GM12878 (cell line): ENCODE measurements around the gene TRIM7. TPM values are rescaled to one million over a fixed set of nuclear protein-coding genes. Genes with fewer than 3 reads are reported as not detected.

ENCODE experiments used
- ATAC-seq: fragments of 200-7000 bp; cut with Tn5 transposase; 3 replicates; pipeline ENCODE4 v1.9.1; 2020; ENCODE audit warnings: mild to moderate bottlenecking, moderate library complexity
- BruUV-seq: library from RNA; stranded (reverse); fragments of 400-500 nt; replicated peaks from 2 replicates; lab custom pipeline; 2021; lab: Mats Ljungman, UMichigan
- CTCF ChIA-PET: fragments of 300-600 bp; sonication (Branson Sonifier 250); formaldehyde crosslinking; extraction: SDS; loops from one replicate; lab custom pipeline; 2021; ENCODE audit warnings: inconsistent platforms; lab: Yijun Ruan, JAX
- POLR2A ChIA-PET: fragments of 350-600 bp; formaldehyde crosslinking; extraction: SDS; loops from one replicate; lab custom pipeline; 2021; ENCODE audit warnings: inconsistent platforms; lab: Charles Lee
- RAD21 ChIA-PET: fragments of 300-600 bp; sonication (Branson Sonifier 250); formaldehyde crosslinking; loops from one replicate; lab custom pipeline; 2023; ENCODE audit warnings: antibody characterized with exemption; ENCODE audit not compliant: unreplicated experiment; lab: Charles Lee
- SMC1A ChIA-PET: fragments of 300-600 bp; sonication (Branson Sonifier 250); formaldehyde crosslinking; loops from one replicate; lab custom pipeline; 2023; ENCODE audit not compliant: unreplicated experiment, uncharacterized antibody; lab: Charles Lee
- DNase-seq: peaks from one replicate; pipeline ENCODE4 v3.0.0-alpha.2; 2011; ENCODE audit warnings: low read depth, low spot score
- FAIRE-seq: peaks from 3 replicates; lab custom pipeline; 2011; peaks lifted over from hg19 to GRCh38; lab: Jason Lieb, UNC
- H2AFZ ChIP-seq: 2 replicates; pipeline ENCODE4 v1.6.0; 2011; ENCODE audit warnings: low read depth, low read length, control low read depth; ENCODE audit not compliant: control insufficient read depth
- H3K27ac ChIP-seq: 2 replicates; pipeline ENCODE4 v1.5.1; 2011; ENCODE audit warnings: control low read depth; ENCODE audit not compliant: control insufficient read depth, insufficient read depth
- H3K27me3 ChIP-seq, 2 experiments: replicated peaks in 1 of 2; 2 replicates each; pipeline versions ENCODE4 v1.6.0 to v1.6.1; 2011; ENCODE audit warnings: low read length in 1 of 2; ENCODE audit not compliant: control insufficient read depth in 2 of 2, insufficient read depth in 2 of 2
- H3K36me3 ChIP-seq, 2 experiments: 2 replicates each; pipeline ENCODE4 v1.5.1; 2011; ENCODE audit warnings: low read length in 1 of 2; ENCODE audit not compliant: control insufficient read depth in 2 of 2, insufficient read depth in 2 of 2
- H3K4me1 ChIP-seq: 2 replicates; pipeline ENCODE4 v1.6.1; 2011; ENCODE audit warnings: mild to moderate bottlenecking, low read length, moderate library complexity, mixed read lengths; ENCODE audit not compliant: control insufficient read depth, insufficient read depth
- H3K4me2 ChIP-seq: 2 replicates; pipeline ENCODE4 v1.6.0; 2011; ENCODE audit warnings: control low read depth; ENCODE audit not compliant: control insufficient read depth, insufficient read depth
- H3K4me3 ChIP-seq: fragments of 200-600 bp; sonication (generic); 2 replicates; pipeline ENCODE4 v1.5.1; 2016
- H3K79me2 ChIP-seq: 2 replicates; pipeline ENCODE4 v1.6.0; 2011; ENCODE audit warnings: low read length; ENCODE audit not compliant: control insufficient read depth, insufficient read depth
- H3K9ac ChIP-seq: 2 replicates; pipeline ENCODE4 v1.8.0; 2011; ENCODE audit warnings: low read length, control low read depth, mixed read lengths; ENCODE audit not compliant: control insufficient read depth, insufficient read depth
- H3K9me3 ChIP-seq: replicated peaks from 3 replicates; pipeline ENCODE4 v1.5.1; 2011; ENCODE audit warnings: mild to moderate bottlenecking, low read length; ENCODE audit not compliant: control insufficient read depth, insufficient read depth
- H4K20me1 ChIP-seq: 2 replicates; pipeline ENCODE4 v1.6.0; 2011; ENCODE audit not compliant: control insufficient read depth, insufficient read depth
- BACH1 ChIP-seq: fragments of 450-650 bp; IDR thresholded peaks from 2 replicates; pipeline ENCODE4 v1.6.1; 2017; ENCODE audit warnings: mild to moderate bottlenecking, borderline replicate concordance
- CREM ChIP-seq: IDR thresholded peaks from 2 replicates; pipeline ENCODE4 v1.6.1; 2014; ENCODE audit warnings: antibody characterized with exemption, low read depth
- EGR1 ChIP-seq, 2 experiments: IDR thresholded peaks; 1 replicate in 1 of 2; 2 replicates in 1 of 2; pipeline ENCODE4 v1.6.1; 2011 to 2012; ENCODE audit warnings: low read depth in 2 of 2, low read length in 2 of 2, borderline replicate concordance in 1 of 2, mild to moderate bottlenecking in 1 of 2, moderate library complexity in 1 of 2
- EZH2 ChIP-seq: IDR thresholded peaks from 2 replicates; pipeline ENCODE4 v1.6.1; 2012; ENCODE audit warnings: low read depth, mild to moderate bottlenecking, control low read depth, inconsistent platforms, low read length, borderline replicate concordance; ENCODE audit not compliant: control insufficient read depth
- IRF4 ChIP-seq: IDR thresholded peaks from 2 replicates; pipeline ENCODE4 v1.6.1; 2011; ENCODE audit warnings: low read depth, low read length
- MYB ChIP-seq: fragments of 150-350 bp; IDR thresholded peaks from 2 replicates; pipeline ENCODE4 v1.6.1; 2014; ENCODE audit warnings: mild to moderate bottlenecking, low read depth, low read length, borderline replicate concordance
- NR2C1 ChIP-seq: fragments of 450-650 bp; IDR thresholded peaks from 2 replicates; pipeline ENCODE4 v1.6.1; 2017; ENCODE audit warnings: antibody characterized with exemption, mild to moderate bottlenecking, moderate library complexity
- POLR2AphosphoS2 ChIP-seq: IDR thresholded peaks from 2 replicates; pipeline ENCODE4 v1.6.1; 2011; ENCODE audit warnings: low read depth, mild to moderate bottlenecking, low read length, improper control_type of control experiment, moderate library complexity
- RAD51 ChIP-seq: fragments of 450-650 bp; IDR thresholded peaks from 2 replicates; pipeline ENCODE4 v1.6.1; 2016; ENCODE audit warnings: moderate library complexity, mild to moderate bottlenecking, inconsistent platforms
- RELB ChIP-seq: fragments of 450-650 bp; IDR thresholded peaks from 2 replicates; pipeline ENCODE4 v1.6.1; 2017; ENCODE audit warnings: low read depth, mild to moderate bottlenecking, moderate library complexity
- SMARCA5 ChIP-seq: fragments of 450-650 bp; IDR thresholded peaks from 2 replicates; pipeline ENCODE4 v1.6.1; 2017; ENCODE audit warnings: mild to moderate bottlenecking
- STAT1 ChIP-seq: fragments of 450-650 bp; conservative IDR thresholded peaks from 2 replicates; pipeline ENCODE4 v1.6.1; 2014; ENCODE audit warnings: antibody characterized with exemption, mild to moderate bottlenecking
- TBL1XR1 ChIP-seq: IDR thresholded peaks from 2 replicates; pipeline ENCODE4 v1.6.1; 2012; ENCODE audit warnings: low read depth, low read length, improper control_type of control experiment
- USF1 ChIP-seq: IDR thresholded peaks from 2 replicates; pipeline ENCODE4 v1.6.1; 2011; ENCODE audit warnings: borderline replicate concordance, low read depth, mild to moderate bottlenecking, moderate library complexity, mixed read lengths, low read length; ENCODE audit not compliant: insufficient read depth; ENCODE audit errors: extremely low read length
- WGBS: methylation state at CpG from one replicate; pipeline ENCODE4 v1.1.6; 2016; ENCODE audit warnings: low lambda C conversion rate; ENCODE audit not compliant: insufficient replicate concordance, insufficient coverage; ENCODE audit errors: missing lambda C conversion rate; 5-methylcytosine and 5-hydroxymethylcytosine counted together
- in situ Hi-C: fragments of 300-500 bp; cut with MboI; formaldehyde crosslinking; loops from 9 replicates; pipeline ENCODE4 v1.14.3; 2018; ENCODE audit warnings: mixed read lengths
- intact Hi-C: fragments of 100-400 bp; cut with micrococcal nuclease; formaldehyde crosslinking; loops from one replicate; pipeline ENCODE4 v1.14.2; 2022; ENCODE audit not compliant: unreplicated experiment
- polyA plus RNA-seq, 11 experiments: library from polyadenylated mRNA; depleted of rRNA in 4 of 11; unstranded in 6 of 11; stranded (reverse) in 5 of 11; fragments of >200 nt; fragmentation: Nextera tagmentation in 4 of 11; fragmentation: Illumina TruSeq in 1 of 11; extraction: Ambion mirVana in 4 of 11; extraction: Trizol in 1 of 11; gene quantifications; 1 replicate in 1 of 11; 2 replicates in 10 of 11; pipeline versions ENCODE4 v1.2.1 to v1.2.3, GENCODE V29; 2011 to 2016; ENCODE audit warnings: inconsistent platforms in 2 of 11, missing spikeins in 2 of 11, low read depth in 1 of 11
- total RNA-seq, 4 experiments: library from RNA; depleted of rRNA in 3 of 4; stranded (reverse); fragments of >200 nt in 3 of 4; fragmentation: Illumina TruSeq in 1 of 4; extraction: Trizol in 1 of 4; gene quantifications; 2 replicates each; pipeline versions ENCODE4 v1.2.1 to v1.2.3, GENCODE V29; 2013 to 2021
- TF ChIP-seq, protein P1 (sequence below): fragments of 450-650 bp; IDR thresholded peaks from 2 replicates; pipeline ENCODE4 v1.6.1; 2016; ENCODE audit warnings: mild to moderate bottlenecking, moderate library complexity, borderline replicate concordance

Gene TRIM7
- total and polyA plus RNA-seq, 10 of the 15 experiments (the other 5 are each of a cell fraction or from before 2014, with no cell fraction given) = 0.02 to 1.6 (median 0.41) TPM

- H3K36me3 ChIP-seq = no peaks in the 10 kb centered on the region
- H3K4me1 ChIP-seq = peaks cover 6% of the 10 kb centered on the region
- peak overlapping the region; percentile 95 for H3K4me3 ChIP-seq
- ChIA-PET SMC1A (interaction anchor here (0.5 to 3.5 kb wide), 8 partner anchors 7 to 401 kb away, joined by 3 to 32 read pairs (median 4); partner anchors contain the start of genes TRIM41 and TRIM7), POLR2A (interaction anchor here (0.8 to 4.5 kb wide), 13 partner anchors 10 to 70 kb away, joined by 3 to 41 read pairs (median 4); partner anchors contain the start of genes RACK1, TRIM41, TRIM52 and TRIM7), RAD21 (interaction anchor here (0.6 to 6.9 kb wide), 12 partner anchors 8 to 361 kb away, joined by 3 to 72 read pairs (median 3); partner anchors contain the start of genes TRIM52 and TRIM7), CTCF (interaction anchor here (1.0 to 7.6 kb wide), 7 partner anchors 7 to 388 kb away, joined by 3 to 96 read pairs (median 6); partner anchors contain the start of gene TRIM7)
- peak; percentile 83 for DNase-seq
- BruUV-seq = no TSS peak
- in situ Hi-C loops = no loop called here
- H3K9me3 ChIP-seq = no peaks in the 10 kb centered on the region
- intact Hi-C loops = loop anchor here (1.0 kb wide), 3 partner anchors 16 to 53 kb away; no protein-coding TSS in a partner anchor
- peak; percentile 64 for FAIRE-seq
- peak overlapping the region; percentile 86 for H3K4me2 ChIP-seq
- H3K27ac ChIP-seq = peak overlapping the region; percentile 72
- no peaks in the 10 kb centered on the region; the same call in 1 of the 2 replicates for H3K79me2 ChIP-seq
- ATAC-seq = peak; percentile 74
- no peaks in the 10 kb centered on the region for H3K27me3 ChIP-seq
- H4K20me1 ChIP-seq = no peaks in the 10 kb centered on the region
- WGBS = under 1% methylated on average over 59 of the region's 64 CpGs
- H2AFZ ChIP-seq = peak overlapping the region; percentile 94
- peak overlapping the region; percentile 77 for H3K9ac ChIP-seq
- TF ChIP-seq RELB (0 out of 2 replicates have a peak, but pooled peaks have one; percentile 22), MYB (peak; percentile 44; the same call in 1 of the 2 replicates), TBL1XR1 (peak; percentile 88), CREM (peak; percentile 40; the same call in 1 of the 2 replicates), NR2C1 (peak; percentile 35; the same call in 1 of the 2 replicates), EZH2 (no peak), EGR1 (IDR thresholded peaks at IDR 0.05; ENCODE audit: borderline replicate concordance in 1 of 2, low read depth in 2 of 2, low read length in 2 of 2) (peak in 1 of 2 experiments; percentile 62; a peak in 1 of 3 replicates), RAD51 (no peak), IRF4 (no peak; the same call in 1 of the 2 replicates), POLR2AphosphoS2 (peak; percentile 66; the same call in 1 of the 2 replicates), SMARCA5 (peak; percentile 91), USF1 (no peak), BACH1 (peak; percentile 90), STAT1 (peak; percentile 70; the same call in 1 of the 2 replicates)
- TF ChIP-seq, protein P1, sequence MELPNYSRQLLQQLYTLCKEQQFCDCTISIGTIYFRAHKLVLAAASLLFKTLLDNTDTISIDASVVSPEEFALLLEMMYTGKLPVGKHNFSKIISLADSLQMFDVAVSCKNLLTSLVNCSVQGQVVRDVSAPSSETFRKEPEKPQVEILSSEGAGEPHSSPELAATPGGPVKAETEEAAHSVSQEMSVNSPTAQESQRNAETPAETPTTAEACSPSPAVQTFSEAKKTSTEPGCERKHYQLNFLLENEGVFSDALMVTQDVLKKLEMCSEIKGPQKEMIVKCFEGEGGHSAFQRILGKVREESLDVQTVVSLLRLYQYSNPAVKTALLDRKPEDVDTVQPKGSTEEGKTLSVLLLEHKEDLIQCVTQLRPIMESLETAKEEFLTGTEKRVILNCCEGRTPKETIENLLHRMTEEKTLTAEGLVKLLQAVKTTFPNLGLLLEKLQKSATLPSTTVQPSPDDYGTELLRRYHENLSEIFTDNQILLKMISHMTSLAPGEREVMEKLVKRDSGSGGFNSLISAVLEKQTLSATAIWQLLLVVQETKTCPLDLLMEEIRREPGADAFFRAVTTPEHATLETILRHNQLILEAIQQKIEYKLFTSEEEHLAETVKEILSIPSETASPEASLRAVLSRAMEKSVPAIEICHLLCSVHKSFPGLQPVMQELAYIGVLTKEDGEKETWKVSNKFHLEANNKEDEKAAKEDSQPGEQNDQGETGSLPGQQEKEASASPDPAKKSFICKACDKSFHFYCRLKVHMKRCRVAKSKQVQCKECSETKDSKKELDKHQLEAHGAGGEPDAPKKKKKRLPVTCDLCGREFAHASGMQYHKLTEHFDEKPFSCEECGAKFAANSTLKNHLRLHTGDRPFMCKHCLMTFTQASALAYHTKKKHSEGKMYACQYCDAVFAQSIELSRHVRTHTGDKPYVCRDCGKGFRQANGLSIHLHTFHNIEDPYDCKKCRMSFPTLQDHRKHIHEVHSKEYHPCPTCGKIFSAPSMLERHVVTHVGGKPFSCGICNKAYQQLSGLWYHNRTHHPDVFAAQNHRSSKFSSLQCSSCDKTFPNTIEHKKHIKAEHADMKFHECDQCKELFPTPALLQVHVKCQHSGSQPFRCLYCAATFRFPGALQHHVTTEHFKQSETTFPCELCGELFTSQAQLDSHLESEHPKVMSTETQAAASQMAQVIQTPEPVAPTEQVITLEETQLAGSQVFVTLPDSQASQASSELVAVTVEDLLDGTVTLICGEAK = peak; percentile 84; the same call in 1 of the 2 replicates
Measured at GRCh38 chr5:181191526-181192336, 13.3 kb downstream of the TRIM7 start.
